Upper lobe of right lung (tissue), 1 donor: ENCODE data around the gene IL17D. TPM values are rescaled to one million over a fixed set of nuclear protein-coding genes. Genes with fewer than 3 reads are reported as not detected.

ENCODE experiments used
- ATAC-seq: fragments of 200-7000 bp; cut with Tn5 transposase; one replicate; pipeline ENCODE4 v1.9.1; 2020; ENCODE audit warnings: mild to moderate bottlenecking, moderate library complexity
- DNase-seq: peaks from one replicate; pipeline ENCODE4 v3.0.0-alpha.2; 2020
- H3K27ac ChIP-seq: fragments of 200-600 bp; one replicate; pipeline ENCODE4 v1.8.0; 2022
- H3K27me3 ChIP-seq: fragments of 200-600 bp; one replicate; pipeline ENCODE4 v1.8.0; 2022; ENCODE audit warnings: mild to moderate bottlenecking
- H3K36me3 ChIP-seq: fragments of 200-600 bp; one replicate; pipeline ENCODE4 v1.8.0; 2022
- H3K4me1 ChIP-seq: fragments of 200-600 bp; one replicate; pipeline ENCODE4 v1.8.0; 2022
- H3K4me3 ChIP-seq: fragments of 200-600 bp; one replicate; pipeline ENCODE4 v1.8.0; 2022; ENCODE audit warnings: mild to moderate bottlenecking
- H3K9me3 ChIP-seq: fragments of 200-600 bp; one replicate; pipeline ENCODE4 v1.8.0; 2022
- intact Hi-C: fragments of 100-400 bp; cut with DNase I; formaldehyde crosslinking; loops from one replicate; pipeline ENCODE4 v1.11.0; 2022
- total RNA-seq: library from RNA; stranded (reverse); fragmentation: NEBNext Ultra II Directional; extraction: Animal tissue kit (Norgen Biotek cat#: 25700); gene quantifications from one replicate; pipeline ENCODE4 v1.2.1, GENCODE V29; 2021
- TF ChIP-seq, protein P1 (sequence below): fragments of 200-600 bp; IDR thresholded peaks from one replicate; pipeline ENCODE4 v1.8.0; 2022; ENCODE audit warnings: antibody characterized with exemption
- donor health status: DM: no; HTN: yes; CAD: no; lungs with severe emphysema.

IL17D gene
- total RNA-seq, 1 donor from 2014 or later, result 3.8 TPM

- DNase-seq (no peak), ATAC-seq (no peak)
- Histone ChIP-seq H3K27me3 (no peaks in the 10 kb centered on the region), H3K4me3 (no peak overlapping the region), H3K27ac (no peak overlapping the region), H3K9me3 (no peaks in the 10 kb centered on the region), H3K4me1 (peaks cover 3% of the 10 kb centered on the region), H3K36me3 (no peaks in the 10 kb centered on the region)
- TF ChIP-seq, protein P1, sequence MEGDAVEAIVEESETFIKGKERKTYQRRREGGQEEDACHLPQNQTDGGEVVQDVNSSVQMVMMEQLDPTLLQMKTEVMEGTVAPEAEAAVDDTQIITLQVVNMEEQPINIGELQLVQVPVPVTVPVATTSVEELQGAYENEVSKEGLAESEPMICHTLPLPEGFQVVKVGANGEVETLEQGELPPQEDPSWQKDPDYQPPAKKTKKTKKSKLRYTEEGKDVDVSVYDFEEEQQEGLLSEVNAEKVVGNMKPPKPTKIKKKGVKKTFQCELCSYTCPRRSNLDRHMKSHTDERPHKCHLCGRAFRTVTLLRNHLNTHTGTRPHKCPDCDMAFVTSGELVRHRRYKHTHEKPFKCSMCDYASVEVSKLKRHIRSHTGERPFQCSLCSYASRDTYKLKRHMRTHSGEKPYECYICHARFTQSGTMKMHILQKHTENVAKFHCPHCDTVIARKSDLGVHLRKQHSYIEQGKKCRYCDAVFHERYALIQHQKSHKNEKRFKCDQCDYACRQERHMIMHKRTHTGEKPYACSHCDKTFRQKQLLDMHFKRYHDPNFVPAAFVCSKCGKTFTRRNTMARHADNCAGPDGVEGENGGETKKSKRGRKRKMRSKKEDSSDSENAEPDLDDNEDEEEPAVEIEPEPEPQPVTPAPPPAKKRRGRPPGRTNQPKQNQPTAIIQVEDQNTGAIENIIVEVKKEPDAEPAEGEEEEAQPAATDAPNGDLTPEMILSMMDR, result no peak
- intact Hi-C loops, result no loop called here
Observed at GRCh38 chr13:20715330-20715712, 11.8 kb downstream of the IL17D start.

- H3K36me3 ChIP-seq, result no peaks in the 10 kb centered on the region
- intact Hi-C loops, result no loop called here
Observed at GRCh38 chr13:20716951-20717350, 13.5 kb downstream of the IL17D start.

GRCh38 chr13:20717581-20718542, 14.4 kb downstream of the IL17D start:
- H3K9me3 ChIP-seq, result no peaks in the 10 kb centered on the region
- DNase-seq (no peak), ATAC-seq (no peak)
- TF ChIP-seq, protein P1, result no peak
- H3K27me3 ChIP-seq, result peaks cover 11% of the 10 kb centered on the region
- H3K27ac ChIP-seq, result no peak overlapping the region
- H3K4me3 ChIP-seq, result no peak overlapping the region
- peaks cover 13% of the 10 kb centered on the region for H3K4me1 ChIP-seq
- intact Hi-C loops, result no loop called here
- no peaks in the 10 kb centered on the region for H3K36me3 ChIP-seq

More at GRCh38 chr13:20716951-20717350, 13.5 kb downstream of the IL17D start:
- H3K9me3 ChIP-seq, result no peaks in the 10 kb centered on the region
- DNase-seq (no peak), ATAC-seq (no peak)
- no peak overlapping the region for H3K4me3 ChIP-seq
- peaks cover 11% of the 10 kb centered on the region for H3K4me1 ChIP-seq
- H3K27ac ChIP-seq, result no peak overlapping the region
- H3K27me3 ChIP-seq, result peaks cover 11% of the 10 kb centered on the region
- TF ChIP-seq, protein P1, result no peak

GRCh38 chr13:20718958-20719566, 15.6 kb downstream of the IL17D start:
- Histone ChIP-seq H3K4me3 (no peak overlapping the region), H3K27me3 (peaks cover 11% of the 10 kb centered on the region), H3K36me3 (no peaks in the 10 kb centered on the region), H3K27ac (no peak overlapping the region), H3K9me3 (no peaks in the 10 kb centered on the region), H3K4me1 (peaks cover 10% of the 10 kb centered on the region)
- TF ChIP-seq, protein P1, result no peak
- no peak for ATAC-seq
- intact Hi-C loops, result no loop called here
- no peak for DNase-seq

GRCh38 chr13:20719783-20720182, 16.3 kb downstream of the IL17D start:
- ATAC-seq (no peak), DNase-seq (no peak)
- peaks cover 11% of the 10 kb centered on the region for H3K27me3 ChIP-seq
- no peaks in the 10 kb centered on the region for H3K9me3 ChIP-seq
- peaks cover 10% of the 10 kb centered on the region for H3K4me1 ChIP-seq
- no peaks in the 10 kb centered on the region for H3K36me3 ChIP-seq
- H3K27ac ChIP-seq, result no peak overlapping the region
- intact Hi-C loops, result no loop called here
- no peak overlapping the region for H3K4me3 ChIP-seq
- TF ChIP-seq, protein P1, result no peak
